H9 (cell line): ENCODE results near the gene WDR5. TPM values are rescaled to one million over a fixed set of nuclear protein-coding genes. Genes with fewer than 3 reads are reported as not detected.

ENCODE experiments used
- DNase-seq: peaks from one replicate; pipeline ENCODE4 v3.0.0-alpha.2; 2017
- H2AFZ ChIP-seq: one replicate; pipeline ENCODE4 v1.6.1; 2013; ENCODE audit warnings: mild to moderate bottlenecking, low read length, control low read depth, moderate library complexity
- H2AK5ac ChIP-seq: 2 replicates; pipeline ENCODE4 v1.6.1; 2013; ENCODE audit warnings: low read length, control low read depth, mixed read lengths; ENCODE audit not compliant: insufficient read length
- H2BK120ac ChIP-seq: one replicate; pipeline ENCODE4 v1.6.1; 2013; ENCODE audit warnings: low read depth, mild to moderate bottlenecking, low read length, control low read depth, inconsistent platforms; ENCODE audit not compliant: poor library complexity, severe bottlenecking
- H2BK12ac ChIP-seq: 2 replicates; pipeline ENCODE4 v1.6.1; 2013; ENCODE audit warnings: low read length, control low read depth, mixed read lengths, low read depth; ENCODE audit not compliant: insufficient read length
- H2BK15ac ChIP-seq: 2 replicates; pipeline ENCODE4 v1.6.1; 2013; ENCODE audit warnings: low read depth, low read length, control low read depth
- H2BK20ac ChIP-seq: one replicate; pipeline ENCODE4 v1.6.1; 2013; ENCODE audit warnings: low read depth, mild to moderate bottlenecking, low read length, control low read depth, inconsistent platforms; ENCODE audit not compliant: poor library complexity, severe bottlenecking
- H2BK5ac ChIP-seq: 2 replicates; pipeline ENCODE4 v1.6.1; 2013; ENCODE audit warnings: low read length, control low read depth, mixed read lengths; ENCODE audit not compliant: insufficient read length
- H3K14ac ChIP-seq: 2 replicates; pipeline ENCODE4 v1.6.1; 2013; ENCODE audit warnings: low read length, control low read depth; ENCODE audit not compliant: insufficient read depth
- H3K18ac ChIP-seq: 2 replicates; pipeline ENCODE4 v1.6.1; 2013; ENCODE audit warnings: low read depth, mild to moderate bottlenecking, mixed read lengths, low read length, control low read depth; ENCODE audit not compliant: insufficient read length
- H3K23ac ChIP-seq: 2 replicates; pipeline ENCODE4 v1.6.1; 2013; ENCODE audit warnings: low read length, control low read depth, mixed read lengths, low read depth; ENCODE audit not compliant: insufficient read length
- H3K23me2 ChIP-seq: 2 replicates; pipeline ENCODE4 v1.6.1; 2013; ENCODE audit warnings: low read depth, mild to moderate bottlenecking, mixed read lengths, low read length, control low read depth; ENCODE audit not compliant: insufficient read length, poor library complexity, severe bottlenecking
- H3K27ac ChIP-seq: 2 replicates; pipeline ENCODE4 v1.5.1; 2013; ENCODE audit warnings: low read length, control low read depth, mixed read lengths, low read depth; ENCODE audit not compliant: insufficient read length
- H3K27me3 ChIP-seq: 2 replicates; pipeline ENCODE4 v1.6.1; 2013; ENCODE audit warnings: low read length, control low read depth, inconsistent platforms; ENCODE audit not compliant: insufficient read depth
- H3K4ac ChIP-seq: 2 replicates; pipeline ENCODE4 v1.6.1; 2013; ENCODE audit warnings: low read depth, mild to moderate bottlenecking, control low read depth, inconsistent platforms, low read length, moderate library complexity
- H3K4me1 ChIP-seq: 2 replicates; pipeline ENCODE4 v1.6.1; 2013; ENCODE audit warnings: low read length, control low read depth, inconsistent platforms; ENCODE audit not compliant: insufficient read depth
- H3K4me2 ChIP-seq: 2 replicates; pipeline ENCODE4 v1.6.1; 2013; ENCODE audit warnings: low read length, control low read depth, mixed read lengths; ENCODE audit not compliant: insufficient read length, insufficient read depth
- H3K56ac ChIP-seq: 2 replicates; pipeline ENCODE4 v1.6.1; 2013; ENCODE audit warnings: low read depth, mild to moderate bottlenecking, mixed read lengths, low read length, control low read depth; ENCODE audit not compliant: insufficient read length
- H3K79me1 ChIP-seq: 2 replicates; pipeline ENCODE4 v1.6.1; 2013; ENCODE audit warnings: low read depth, mild to moderate bottlenecking, moderate library complexity, low read length, control low read depth, inconsistent platforms; ENCODE audit not compliant: insufficient read depth, poor library complexity, severe bottlenecking
- H3K79me2 ChIP-seq: 2 replicates; pipeline ENCODE4 v1.6.1; 2013; ENCODE audit warnings: low read length, control low read depth, inconsistent platforms; ENCODE audit not compliant: insufficient read depth
- H3K9ac ChIP-seq: 2 replicates; pipeline ENCODE4 v1.6.1; 2013; ENCODE audit warnings: low read length, control low read depth, mixed read lengths; ENCODE audit not compliant: insufficient read length; ENCODE audit errors: extremely low read depth
- H3K9me3 ChIP-seq: one replicate; pipeline ENCODE4 v1.6.1; 2013; ENCODE audit warnings: low read depth, low read length, inconsistent platforms; ENCODE audit not compliant: control insufficient read depth
- H3T11ph ChIP-seq: one replicate; pipeline ENCODE4 v1.6.1; 2013; ENCODE audit warnings: mild to moderate bottlenecking, low read length, control low read depth, inconsistent platforms
- H4K20me1 ChIP-seq: one replicate; pipeline ENCODE4 v1.6.1; 2013; ENCODE audit not compliant: control insufficient read depth, insufficient read length, insufficient read depth
- H4K5ac ChIP-seq: 2 replicates; pipeline ENCODE4 v1.6.1; 2013; ENCODE audit warnings: low read depth, mild to moderate bottlenecking, mixed read lengths, low read length, control low read depth; ENCODE audit not compliant: insufficient read length
- H4K8ac ChIP-seq: replicated peaks from 2 replicates; pipeline ENCODE4 v1.6.1; 2013; ENCODE audit warnings: low read length, control low read depth, mixed read lengths, low read depth; ENCODE audit not compliant: insufficient read length
- H4K91ac ChIP-seq: 2 replicates; pipeline ENCODE4 v1.6.1; 2013; ENCODE audit warnings: low read depth, mild to moderate bottlenecking, moderate library complexity, mixed read lengths, low read length, control low read depth; ENCODE audit not compliant: insufficient read length
- H3K27ac Mint-ChIP-seq, 3 experiments: 2 replicates in 2 of 3; 3 replicates in 1 of 3; pipeline ENCODE4 v1.8.0; 2020 to 2021; ENCODE audit warnings: mixed read lengths in 3 of 3, mild to moderate bottlenecking in 1 of 3, moderate library complexity in 1 of 3
- H3K27me3 Mint-ChIP-seq: 2 replicates; pipeline ENCODE4 v1.8.0; 2021; ENCODE audit warnings: low read depth, mild to moderate bottlenecking, moderate library complexity, mixed read lengths
- H3K36me3 Mint-ChIP-seq, 3 experiments: 2 replicates in 2 of 3; 3 replicates in 1 of 3; pipeline ENCODE4 v1.8.0; 2020 to 2021; ENCODE audit warnings: low read depth in 3 of 3, mixed read lengths in 3 of 3; ENCODE audit not compliant: insufficient read depth in 1 of 3
- H3K4me1 Mint-ChIP-seq, 2 experiments: 2 replicates each; pipeline ENCODE4 v1.8.0; 2020; ENCODE audit warnings: mixed read lengths in 2 of 2
- H3K4me3 Mint-ChIP-seq, 2 experiments: 2 replicates in 1 of 2; 3 replicates in 1 of 2; pipeline ENCODE4 v1.8.0; 2020 to 2021; ENCODE audit warnings: mild to moderate bottlenecking in 2 of 2, mixed read lengths in 2 of 2, moderate library complexity in 1 of 2
- H3K9me3 Mint-ChIP-seq, 2 experiments: 2 replicates in 1 of 2; 3 replicates in 1 of 2; pipeline ENCODE4 v1.8.0; 2020; ENCODE audit warnings: mild to moderate bottlenecking in 2 of 2, mixed read lengths in 2 of 2, moderate library complexity in 1 of 2
- CTCF ChIP-seq: fragments of 200-600 bp; sonication (generic); conservative IDR thresholded peaks from 3 replicates; pipeline ENCODE4 v1.8.0; 2021; ENCODE audit warnings: antibody characterized with exemption, mild to moderate bottlenecking
- WGBS: extraction: QIAGEN DNeasy Blood & Tissue Kit; methylation state at CpG from one replicate; pipeline ENCODE4 v1.1.7; 2013; ENCODE audit warnings: missing lambda C conversion rate, low lambda C conversion rate, mixed read lengths; ENCODE audit not compliant: insufficient read length; ENCODE audit errors: extremely low coverage; 5-methylcytosine and 5-hydroxymethylcytosine counted together
- total RNA-seq: library from RNA; stranded (reverse); gene quantifications from 2 replicates; pipeline ENCODE4 v1.2.1, GENCODE V29; 2021

WDR5 gene
- total RNA-seq, 1 experiment from 2014 or later, result 72.3 TPM

GRCh38 chr9:134177186-134177585, 41.3 kb downstream of the WDR5 start:
- Histone ChIP-seq H3K79me2 (no peaks in the 10 kb centered on the region), H2AFZ (no peak overlapping the region), H3K9me3 (no peaks in the 10 kb centered on the region), H3K23me2 (no peaks in the 10 kb centered on the region), H3K27me3 (no peaks in the 10 kb centered on the region), H3K4me1 (no peaks in the 10 kb centered on the region), H3T11ph (no peak overlapping the region), H4K8ac (no peak overlapping the region), H2BK15ac (no peak overlapping the region), H3K9ac (no peak overlapping the region), H2BK20ac (no peak overlapping the region), H3K56ac (no peak overlapping the region), H3K18ac (no peak overlapping the region), H2AK5ac (no peak overlapping the region), H3K4ac (no peak overlapping the region), H4K20me1 (no peaks in the 10 kb centered on the region), H3K23ac (no peak overlapping the region), H3K27ac (no peak overlapping the region), H3K4me2 (no peak overlapping the region), H2BK12ac (no peak overlapping the region), H3K14ac (no peak overlapping the region), H2BK120ac (no peak overlapping the region), H2BK5ac (no peak overlapping the region), H4K91ac (no peak overlapping the region), H3K79me1 (no peaks in the 10 kb centered on the region), H4K5ac (no peak overlapping the region)
- H3K27ac Mint-ChIP-seq, result no peak overlapping the region
- DNase-seq, result no peak
- peaks cover 0 to under 1% of the 10 kb centered on the region in 2 experiments; a peak in 1 of 5 replicates for H3K9me3 Mint-ChIP-seq
- peaks cover 3 to 12% of the 10 kb centered on the region in 2 experiments; a peak in 3 of 4 replicates for H3K4me1 Mint-ChIP-seq
- H3K36me3 Mint-ChIP-seq, result no peaks in the 10 kb centered on the region; a peak in 1 of 7 replicates
- no peak overlapping the region for H3K4me3 Mint-ChIP-seq
- WGBS, result no CpG with 5 or more reads among the region's 17 CpGs
- no peak for TF ChIP-seq CTCF
- peaks cover 5% of the 10 kb centered on the region for H3K27me3 Mint-ChIP-seq
